ENCODE measurements around the gene SEZ6L.

GRCh38 chr22:26302726-26303125 is 133.5 kb downstream of the SEZ6L start:
- TF ChIP-seq CTCF (conservative IDR thresholded peaks at IDR 0.05; ENCODE audit: low read length) (no peak), EZH2phosphoT487 (IDR thresholded peaks at IDR 0.05; ENCODE audit: borderline replicate concordance) (no peak)

Measured in Loucy (cell line).